Transverse colon (tissue), 4 donors: Measurements from ENCODE around the gene CDADC1.

Experiments
- POLR2A ChIP-seq: fragments of 450-650 bp; IDR thresholded peaks from one replicate; pipeline ENCODE4 v1.6.1; 2016; ENCODE audit warnings: antibody characterized with exemption, mild to moderate bottlenecking, moderate library complexity
- POLR2AphosphoS5 ChIP-seq, 3 donors: sonication (generic); formaldehyde crosslinking; IDR thresholded peaks; one replicate each; pipeline ENCODE4 v1.6.1; 2016; ENCODE audit warnings: antibody characterized with exemption in 3 of 3
- TF ChIP-seq, protein P1 (sequence below), 5 experiments: fragments of 200-600 bp in 3 of 5; fragments of 450-650 bp in 2 of 5; sonication (generic) in 3 of 5; IDR thresholded peaks; 1 replicate in 2 of 5; 2 replicates in 3 of 5; pipeline ENCODE4 v1.5.1; 2016 to 2017; ENCODE audit warnings: antibody characterized with exemption in 5 of 5, inconsistent platforms in 3 of 5, mild to moderate bottlenecking in 2 of 5, moderate library complexity in 1 of 5

DNA sequence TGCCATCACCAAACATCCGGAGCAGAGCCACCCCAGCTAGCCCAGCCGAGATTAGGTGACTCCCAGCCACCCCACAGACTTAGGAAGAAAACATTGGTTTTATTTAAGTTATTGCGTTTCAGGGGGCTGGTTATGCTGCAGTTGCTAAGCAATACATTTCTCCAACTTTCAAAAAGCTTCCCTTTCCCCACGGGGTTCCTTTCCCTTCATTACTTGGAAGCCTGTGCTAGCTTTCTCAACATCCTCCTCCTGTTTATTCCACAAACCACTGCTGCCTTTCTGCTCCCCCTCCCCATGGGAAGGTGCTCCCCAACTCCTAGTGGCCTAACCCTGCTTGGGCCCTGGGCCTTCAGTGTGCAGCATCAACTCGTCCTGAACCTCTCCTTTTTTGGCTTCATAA is 52.6 kb downstream of the CDADC1 start:
- TF ChIP-seq POLR2A (no peak), POLR2AphosphoS5 (IDR thresholded peaks at IDR 0.05) (no peak)
- TF ChIP-seq, protein P1, sequence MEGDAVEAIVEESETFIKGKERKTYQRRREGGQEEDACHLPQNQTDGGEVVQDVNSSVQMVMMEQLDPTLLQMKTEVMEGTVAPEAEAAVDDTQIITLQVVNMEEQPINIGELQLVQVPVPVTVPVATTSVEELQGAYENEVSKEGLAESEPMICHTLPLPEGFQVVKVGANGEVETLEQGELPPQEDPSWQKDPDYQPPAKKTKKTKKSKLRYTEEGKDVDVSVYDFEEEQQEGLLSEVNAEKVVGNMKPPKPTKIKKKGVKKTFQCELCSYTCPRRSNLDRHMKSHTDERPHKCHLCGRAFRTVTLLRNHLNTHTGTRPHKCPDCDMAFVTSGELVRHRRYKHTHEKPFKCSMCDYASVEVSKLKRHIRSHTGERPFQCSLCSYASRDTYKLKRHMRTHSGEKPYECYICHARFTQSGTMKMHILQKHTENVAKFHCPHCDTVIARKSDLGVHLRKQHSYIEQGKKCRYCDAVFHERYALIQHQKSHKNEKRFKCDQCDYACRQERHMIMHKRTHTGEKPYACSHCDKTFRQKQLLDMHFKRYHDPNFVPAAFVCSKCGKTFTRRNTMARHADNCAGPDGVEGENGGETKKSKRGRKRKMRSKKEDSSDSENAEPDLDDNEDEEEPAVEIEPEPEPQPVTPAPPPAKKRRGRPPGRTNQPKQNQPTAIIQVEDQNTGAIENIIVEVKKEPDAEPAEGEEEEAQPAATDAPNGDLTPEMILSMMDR (IDR thresholded peaks at IDR 0.05), result no peak
